Fibroblast of skin of back (primary cell): ENCODE measurements around the gene TGFBR2.

ENCODE experiments used
- DNase-seq: peaks from one replicate; pipeline ENCODE4 v3.0.0-alpha.2; 2013

The TGFBR2 gene

GRCh38 chr3:30723211-30723610 lies 116.8 kb downstream of the TGFBR2 start:
- no peak for DNase-seq

GRCh38 chr3:30724863-30725262 lies 118.5 kb downstream of the TGFBR2 start:
- no peak for DNase-seq

GRCh38 chr3:30728143-30728542 lies 121.7 kb downstream of the TGFBR2 start:
- DNase-seq, result no peak

- DNase-seq, result no peak
Measured at GRCh38 chr3:30729512-30729911, 123.1 kb downstream of the TGFBR2 start.

GRCh38 chr3:30729936-30730335 lies 123.5 kb downstream of the TGFBR2 start:
- DNase-seq, result no peak

GRCh38 chr3:30730967-30731366 lies 124.6 kb downstream of the TGFBR2 start:
- DNase-seq, result no peak

- no peak for DNase-seq
Measured at GRCh38 chr3:30733209-30733608, 126.8 kb downstream of the TGFBR2 start.

- DNase-seq, result no peak
Measured at GRCh38 chr3:30733696-30734095, 127.3 kb downstream of the TGFBR2 start.

GRCh38 chr3:30737743-30738499 lies 131.5 kb downstream of the TGFBR2 start:
- DNase-seq, result no peak

GRCh38 chr3:30738605-30739004 lies 132.2 kb downstream of the TGFBR2 start:
- no peak for DNase-seq

GRCh38 chr3:30741889-30742288 lies 135.5 kb downstream of the TGFBR2 start:
- DNase-seq, result no peak

- no peak for DNase-seq
Measured at GRCh38 chr3:30742796-30743619, 136.6 kb downstream of the TGFBR2 start.
